ENCODE results near the gene LIMK2. TPM values are rescaled to one million over a fixed set of nuclear protein-coding genes. Genes with fewer than 3 reads are reported as not detected.

Gene LIMK2
- total RNA-seq, 4 donors from 2014 or later, result 50.0 to 67.2 (median 56.9) TPM

GRCh38 chr22:31290494-31291471, 78.7 kb downstream of the LIMK2 start:
- H3K4me1 ChIP-seq, result peaks cover 0 to 73% (median 54%) of the 10 kb centered on the region in 4 donors
- TF ChIP-seq CTCF (IDR thresholded peaks at IDR 0.05) (peak in 2 of 5 experiments; percentile 28 to 50), EP300 (IDR thresholded peaks at IDR 0.05) (peak; percentile 22 to 99), POLR2A (IDR thresholded peaks at IDR 0.05) (peak; percentile 95 to 98)
- 1 to 2% methylated on average over 24 to 65 of the region's 95 CpGs for WGBS, 2 donors
- H3K9me3 ChIP-seq, result no peaks in the 10 kb centered on the region
- H3K36me3 ChIP-seq, result peaks cover 0 to 37% (median 20%) of the 10 kb centered on the region in 3 donors
- peak; percentile 92 to 96 for DNase-seq (ENCODE audit: low spot score in 2 of 2)
- peak overlapping the region; percentile 92 to 99 (median 98) for H3K27ac ChIP-seq
- H3K4me3 ChIP-seq, result peak overlapping the region; percentile 53 to 96 (median 84)
- H3K27me3 ChIP-seq, result no peaks in the 10 kb centered on the region

GRCh38 chr22:31291481-31292235, 79.6 kb downstream of the LIMK2 start:
- peak overlapping the region; percentile 53 to 96 (median 84) for H3K4me3 ChIP-seq
- H3K27me3 ChIP-seq, result no peaks in the 10 kb centered on the region
- WGBS, 2 donors, result 0 to 1% methylated on average over 20 of the region's 20 CpGs
- H3K4me1 ChIP-seq, result peaks cover 0 to 73% (median 55%) of the 10 kb centered on the region in 4 donors
- H3K36me3 ChIP-seq, result peaks cover 0 to 28% (median 20%) of the 10 kb centered on the region in 3 donors
- no peaks in the 10 kb centered on the region for H3K9me3 ChIP-seq
- TF ChIP-seq POLR2A (IDR thresholded peaks at IDR 0.05), result no peak
- no peak for TF ChIP-seq CTCF (IDR thresholded peaks at IDR 0.05)
- TF ChIP-seq EP300 (IDR thresholded peaks at IDR 0.05), result no peak
- H3K27ac ChIP-seq, result peak overlapping the region; percentile 92 to 99 (median 98)
- DNase-seq (ENCODE audit: low spot score in 2 of 2), result peak in 1 of 2 donors; percentile 30

GRCh38 chr22:31292236-31292989, 80.3 kb downstream of the LIMK2 start, which contains the start of gene PIK3IP1:
PIK3IP1 (minus strand) TSS chr22:31292488; CDS start chr22:31292344, 144 bp downstream.
- peaks cover 0 to 73% (median 52%) of the 10 kb centered on the region in 4 donors for H3K4me1 ChIP-seq
- peak; percentile 88 to 91 for DNase-seq (ENCODE audit: low spot score in 2 of 2)
- peak within 1 kb of the TSS; percentile 53 to 96 (median 84) for H3K4me3 ChIP-seq
- peaks cover 0 to 22% (median 19%) of the 10 kb centered on the region in 3 donors for H3K36me3 ChIP-seq
- TF ChIP-seq CTCF (IDR thresholded peaks at IDR 0.05) (peak; percentile 50 to 74 (median 63)), EP300 (IDR thresholded peaks at IDR 0.05) (peak; percentile 84 to 99), POLR2A (IDR thresholded peaks at IDR 0.05) (peak; percentile 90 to 95)
- no peaks in the 10 kb centered on the region for H3K9me3 ChIP-seq
- H3K27ac ChIP-seq, result peak within 1 kb of the TSS; percentile 92 to 99 (median 98)
- 19 to 20% methylated on average over 19 of the region's 19 CpGs for WGBS, 2 donors
- no peaks in the 10 kb centered on the region for H3K27me3 ChIP-seq

GRCh38 chr22:31295360-31295759, 83.3 kb downstream of the LIMK2 start:
- WGBS, 2 donors, result 88% methylated on average over 3 of the region's 3 CpGs
- H3K27ac ChIP-seq, result peak overlapping the region; percentile 58 to 97 (median 76)
- no peak for TF ChIP-seq EP300 (IDR thresholded peaks at IDR 0.05)
- no peak for TF ChIP-seq CTCF (IDR thresholded peaks at IDR 0.05)
- no peak for TF ChIP-seq POLR2A (IDR thresholded peaks at IDR 0.05)
- peaks cover 0 to 47% (median 26%) of the 10 kb centered on the region in 4 donors for H3K4me1 ChIP-seq
- no peaks in the 10 kb centered on the region for H3K27me3 ChIP-seq
- no peak overlapping the region for H3K4me3 ChIP-seq
- no peak for DNase-seq (ENCODE audit: low spot score in 2 of 2)
- no peaks in the 10 kb centered on the region for H3K36me3 ChIP-seq
- no peaks in the 10 kb centered on the region for H3K9me3 ChIP-seq
